Ramos (cell line): ENCODE results near the gene RPS25.
"Not testable (repeated sequence)": the region's sequence is repeated elsewhere in the genome, so short reads cannot be mapped to it uniquely, and the experiment has no call there.

Experiments
- in situ Hi-C: fragments of 300-500 bp; cut with MboI; formaldehyde crosslinking; loops from one replicate; pipeline ENCODE4 v1.14.3; 2022; ENCODE audit warnings: low sequenced_read_pairs; ENCODE audit not compliant: unreplicated experiment

Gene RPS25

DNA sequence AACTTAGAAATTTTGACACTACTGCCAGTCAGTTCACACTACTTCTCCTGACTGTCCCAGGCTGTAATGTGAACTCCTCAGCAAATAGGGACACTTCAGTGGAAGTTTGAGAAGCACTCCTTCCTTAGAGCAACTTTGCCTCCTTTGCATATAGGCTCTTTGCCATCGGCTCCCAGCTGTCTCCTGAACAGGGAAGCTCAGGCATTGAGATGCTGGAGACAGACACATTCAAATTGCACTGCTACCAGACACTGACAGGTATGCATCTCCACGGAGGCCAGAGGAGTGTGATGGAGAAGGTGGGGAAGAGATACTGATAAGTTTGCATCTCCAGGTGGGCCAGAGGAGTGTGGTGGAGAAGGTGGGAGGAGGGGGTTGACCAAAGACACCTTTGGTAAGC, 1.9 kb upstream of the RPS25 start:
- in situ Hi-C loops = no loop called here

DNA sequence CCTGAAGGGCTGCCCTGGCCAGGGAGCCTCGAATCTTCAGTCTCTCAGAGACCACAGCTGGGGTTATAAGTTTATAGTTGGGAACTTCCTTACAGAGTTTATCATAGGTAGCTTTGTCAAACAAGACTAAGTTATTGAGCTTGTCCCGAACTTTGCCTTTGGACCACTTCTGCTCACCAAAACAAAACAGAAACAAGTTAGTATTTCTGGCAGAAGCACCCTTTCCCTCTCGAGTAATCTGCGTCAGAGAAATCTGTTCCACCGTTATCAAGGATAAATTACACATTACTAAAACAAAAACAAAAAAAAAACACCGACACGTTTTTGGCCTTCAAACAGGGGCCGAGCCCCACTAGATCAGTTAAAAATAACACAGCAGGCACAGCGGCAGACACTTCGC, 766 bp downstream of the RPS25 start:
- in situ Hi-C loops = not testable (repeated sequence)

DNA sequence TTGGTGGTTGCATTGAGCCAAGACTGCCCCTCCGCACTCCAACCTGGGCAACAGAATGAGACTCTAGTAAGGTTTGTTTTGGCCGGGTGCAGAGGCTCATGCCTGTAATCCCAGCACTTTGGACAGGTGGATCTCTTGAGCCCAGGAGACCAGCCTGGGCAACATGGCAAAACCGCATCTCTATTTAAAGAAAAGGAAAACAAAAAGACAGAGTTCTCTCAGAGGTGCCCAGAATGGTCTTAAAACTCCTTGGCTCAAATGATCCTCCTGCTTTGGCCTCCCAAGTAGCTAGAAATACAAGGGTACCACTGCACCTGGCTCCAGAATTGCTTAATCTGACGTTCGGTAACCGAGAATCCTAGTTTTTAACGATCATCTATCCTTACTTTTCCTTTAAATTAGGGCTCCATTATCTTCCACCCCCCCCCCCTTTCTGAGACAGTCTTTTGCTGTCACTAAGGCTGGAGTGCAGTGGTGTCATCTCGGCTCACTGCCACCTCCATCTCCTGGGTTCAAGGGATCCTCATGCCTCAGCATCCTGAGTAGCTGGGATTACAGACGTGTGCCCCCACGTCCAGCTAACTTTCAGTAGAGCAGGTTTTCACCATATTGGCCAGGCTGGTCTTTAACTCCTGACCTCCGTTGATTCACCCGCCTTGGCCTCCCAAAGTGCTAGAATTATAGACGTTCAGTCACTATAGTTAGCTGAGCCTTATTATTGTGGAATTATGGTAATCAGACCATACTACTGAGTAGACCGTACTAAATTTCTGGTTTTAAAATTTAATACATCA, 1.7 kb downstream of the RPS25 start:
- in situ Hi-C loops = no loop called here

DNA sequence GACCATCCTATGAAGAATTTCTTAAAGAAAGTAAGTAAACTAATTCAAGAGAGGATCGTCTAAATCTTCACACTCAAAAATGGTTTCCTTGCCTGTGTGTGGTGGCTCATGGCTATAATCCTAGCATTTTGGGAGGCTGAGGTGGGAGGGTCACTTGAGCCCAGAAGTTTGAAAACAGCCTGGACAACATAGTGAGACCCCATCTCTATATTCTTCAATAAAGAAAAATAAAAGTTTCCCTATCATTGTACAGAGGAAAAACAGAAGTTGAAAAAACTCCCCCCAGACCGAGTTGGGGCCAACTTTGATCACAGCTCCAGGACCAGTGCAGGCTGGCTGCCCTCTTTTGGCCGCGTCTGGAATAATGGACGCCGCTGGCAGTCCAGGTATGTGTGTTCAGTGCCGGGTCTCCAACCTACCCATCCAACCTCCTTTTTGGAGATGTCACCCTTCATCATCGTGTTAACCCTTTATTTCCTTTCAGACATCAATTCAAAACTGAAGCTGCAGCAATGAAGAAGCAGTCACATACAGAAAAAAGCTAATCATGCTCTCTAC, 3.0 kb downstream of the RPS25 start:
- in situ Hi-C loops = no loop called here

DNA sequence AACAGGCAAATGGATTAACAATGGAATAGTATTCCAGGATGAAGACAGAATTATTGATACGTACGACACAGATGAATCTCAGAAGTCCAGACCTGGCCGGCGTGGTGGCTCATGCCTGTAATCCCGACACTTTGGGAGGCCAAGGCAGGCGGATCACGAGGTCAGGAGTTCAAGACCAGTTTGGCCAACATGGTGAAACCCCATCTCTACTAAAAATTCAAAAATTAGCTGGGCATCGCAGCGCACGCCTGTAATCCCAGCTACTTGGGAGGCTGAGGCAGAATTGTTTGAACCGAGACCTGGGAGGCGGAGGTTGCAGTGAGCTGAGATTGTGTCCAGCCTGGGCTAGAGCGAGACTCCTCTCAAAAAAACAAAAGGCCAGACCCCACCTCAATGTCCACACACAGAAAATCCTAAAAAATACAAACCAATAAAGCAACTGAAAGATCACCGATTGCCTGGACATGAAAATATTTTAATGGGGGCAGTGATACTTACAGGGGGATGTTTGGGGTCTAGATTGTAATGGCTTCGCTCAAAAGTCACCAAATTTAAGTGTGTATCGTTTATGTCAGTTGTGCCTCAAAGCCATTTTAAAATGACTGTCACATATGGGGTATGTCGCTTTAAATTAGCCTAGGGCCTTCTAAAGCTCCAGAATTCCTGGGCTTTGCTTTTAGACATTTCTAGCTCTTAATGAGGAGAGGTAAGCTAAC, 3.8 kb downstream of the RPS25 start:
- in situ Hi-C loops = no loop called here

DNA sequence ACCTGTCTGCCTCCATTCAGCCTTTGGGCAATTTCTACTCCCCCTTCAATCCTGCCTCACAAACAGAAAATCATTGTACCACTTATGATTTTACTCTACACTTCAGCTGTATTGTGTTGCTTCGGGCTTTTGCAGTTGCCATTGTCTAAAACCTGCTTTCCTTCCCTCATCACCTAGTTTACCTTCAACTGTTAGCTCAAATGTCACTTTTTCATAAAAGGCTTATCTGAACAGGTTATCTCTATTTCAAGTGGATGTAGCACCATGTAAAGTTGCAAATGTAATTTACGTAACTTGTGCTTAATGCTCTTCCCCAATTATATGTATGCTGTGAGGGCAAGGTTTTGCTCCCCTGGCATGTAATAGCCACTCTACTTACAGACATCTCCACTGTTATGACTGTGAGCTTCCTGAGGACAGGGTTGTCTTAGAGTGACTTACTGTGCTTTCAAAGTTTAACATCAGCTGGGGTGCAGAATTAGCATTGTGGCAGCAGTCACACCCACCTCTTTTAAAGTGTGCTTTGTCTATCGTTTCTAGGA, 5.4 kb downstream of the RPS25 start:
- in situ Hi-C loops = no loop called here

DNA sequence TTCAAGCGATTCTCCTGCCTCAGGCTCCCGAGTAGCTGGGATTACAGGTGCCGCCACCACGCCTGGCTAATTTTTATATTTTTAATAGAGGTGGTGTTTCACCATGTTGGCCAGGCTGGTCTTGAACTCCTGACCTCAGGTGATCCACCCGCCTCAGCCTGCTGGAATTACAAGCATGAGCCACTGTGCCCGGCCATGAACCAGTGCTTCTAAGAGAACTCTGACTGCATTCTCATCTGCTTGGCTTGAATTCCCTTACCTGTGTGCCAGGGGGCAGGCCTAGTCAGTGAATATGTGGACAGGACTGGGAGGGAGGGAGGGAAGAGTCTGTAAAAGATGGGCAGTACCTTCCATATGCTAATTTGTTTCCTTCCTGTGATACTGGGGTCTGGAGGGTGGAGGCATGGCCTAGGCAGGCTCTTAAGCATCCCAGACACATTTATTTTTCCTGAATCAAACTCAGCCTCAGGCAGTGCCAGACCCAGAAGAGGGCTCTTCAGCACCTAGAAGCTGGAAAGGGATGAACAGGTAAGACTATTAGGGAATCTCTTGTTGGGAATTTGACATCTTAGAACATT, 6.6 kb downstream of the RPS25 start:
- in situ Hi-C loops = no loop called here

DNA sequence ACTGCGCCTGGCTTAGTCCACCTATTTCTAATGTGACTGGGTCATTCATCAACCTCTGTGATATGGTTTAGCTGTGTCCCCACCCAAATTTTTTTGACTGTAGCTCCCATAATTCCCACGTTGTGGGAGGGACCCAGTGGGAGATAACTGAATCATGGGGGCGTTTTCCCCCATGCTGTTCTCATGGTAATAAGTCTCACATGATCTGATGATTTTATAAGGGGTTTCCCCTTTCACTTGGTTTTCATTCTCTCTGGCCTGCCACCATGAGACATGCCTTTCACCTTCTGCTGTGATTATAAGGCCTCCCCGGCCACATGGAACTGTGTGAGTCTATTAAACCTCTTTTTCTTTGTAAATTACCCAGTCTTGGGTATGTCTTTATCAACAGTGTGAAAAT, 11.5 kb downstream of the RPS25 start:
- in situ Hi-C loops = no loop called here

DNA sequence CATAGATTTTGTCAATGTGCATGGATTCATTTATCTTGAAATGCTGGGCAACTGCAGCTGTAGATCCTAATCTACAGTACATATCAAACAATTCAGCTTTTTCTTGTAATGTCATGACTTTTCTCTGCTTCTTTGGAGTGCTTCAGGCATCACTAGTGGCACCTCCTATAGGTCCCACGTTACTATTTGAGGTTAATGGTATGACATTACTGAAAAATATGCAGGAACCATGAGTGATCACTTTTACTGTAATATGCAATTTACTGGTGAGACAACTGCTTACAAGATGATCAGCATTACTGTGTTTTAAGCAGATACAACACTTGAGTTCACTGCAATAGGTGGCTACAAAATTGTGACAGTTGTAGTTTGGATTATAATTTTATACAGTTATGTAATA, 17.2 kb downstream of the RPS25 start:
- in situ Hi-C loops = no loop called here

DNA sequence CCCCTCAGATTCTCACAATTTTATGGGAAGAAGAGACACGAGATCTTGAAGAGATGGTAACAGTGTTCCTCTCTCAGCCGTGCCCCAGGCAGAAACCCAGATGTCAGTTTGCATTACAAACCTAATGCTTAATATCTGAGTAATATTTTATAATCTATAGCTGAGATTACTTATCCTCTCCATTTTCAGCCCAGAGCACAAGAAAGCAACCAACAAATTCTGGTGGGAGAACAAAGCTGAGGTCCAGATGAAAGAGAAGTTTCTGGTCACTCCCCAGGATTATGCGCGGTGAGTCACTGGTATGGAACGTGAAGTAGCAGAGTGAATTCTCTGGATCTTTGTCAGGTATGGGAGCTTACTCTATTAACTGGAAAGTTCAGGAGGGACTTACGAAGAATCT, 19.3 kb downstream of the RPS25 start:
- in situ Hi-C loops = no loop called here

DNA sequence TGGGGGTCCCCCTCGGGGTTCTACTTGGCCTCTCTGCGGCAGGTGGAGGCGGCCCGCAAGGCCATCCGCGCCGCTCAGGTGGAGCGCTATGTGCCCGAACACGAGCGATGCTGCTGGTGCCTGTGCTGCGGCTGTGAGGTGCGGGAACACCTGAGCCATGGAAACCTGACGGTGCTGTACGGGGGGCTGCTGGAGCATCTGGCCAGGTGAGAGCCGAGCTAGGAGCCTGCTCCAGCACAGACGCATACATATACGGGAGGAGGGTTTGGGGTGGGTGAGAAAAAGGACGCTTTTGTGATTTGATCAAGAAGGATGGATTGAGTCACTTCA, 19.8 kb downstream of the RPS25 start:
- in situ Hi-C loops = no loop called here

DNA sequence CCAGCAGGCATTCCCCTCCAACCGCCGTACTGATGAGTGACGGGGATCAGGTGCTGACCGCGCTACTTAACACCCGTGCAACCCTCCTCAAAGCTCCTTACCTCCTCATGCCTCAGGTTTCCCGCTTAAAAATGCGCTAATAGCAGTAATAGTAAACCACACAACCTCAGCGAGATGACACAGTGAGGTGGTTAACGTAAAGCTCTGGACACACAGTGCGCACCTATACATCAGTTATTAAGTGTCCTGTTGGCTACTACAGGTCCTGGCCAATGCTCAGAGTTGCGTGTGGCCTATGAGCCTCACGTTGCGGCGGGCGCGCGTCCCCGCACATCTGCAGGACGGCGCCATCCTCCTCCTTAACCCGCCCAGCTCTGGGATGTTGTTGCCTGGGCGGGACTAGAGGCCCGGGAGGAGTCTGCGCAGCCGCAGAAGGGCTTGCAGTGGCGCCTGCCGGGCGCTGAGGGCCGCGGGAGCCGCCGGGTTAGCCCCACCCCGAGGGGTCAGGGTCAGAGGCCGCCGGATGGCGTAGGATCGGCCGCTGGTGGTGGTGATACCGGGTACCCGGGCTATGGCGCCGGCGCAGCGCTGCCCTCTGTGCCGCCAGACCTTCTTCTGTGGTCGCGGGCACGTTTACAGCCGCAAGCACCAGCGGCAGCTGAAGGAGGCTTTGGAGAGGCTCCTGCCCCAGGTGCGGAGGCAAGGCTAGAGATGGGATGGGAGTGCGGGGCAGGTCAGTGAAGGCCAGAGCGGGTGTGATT, 20.3 kb downstream of the RPS25 start, which contains the start of gene CENATAC:
Gene CENATAC (plus strand): TSS at position 512 of the 761 bp plus-strand sequence. CDS start 60 bp downstream, at position 572.
- in situ Hi-C loops = no loop called here

DNA sequence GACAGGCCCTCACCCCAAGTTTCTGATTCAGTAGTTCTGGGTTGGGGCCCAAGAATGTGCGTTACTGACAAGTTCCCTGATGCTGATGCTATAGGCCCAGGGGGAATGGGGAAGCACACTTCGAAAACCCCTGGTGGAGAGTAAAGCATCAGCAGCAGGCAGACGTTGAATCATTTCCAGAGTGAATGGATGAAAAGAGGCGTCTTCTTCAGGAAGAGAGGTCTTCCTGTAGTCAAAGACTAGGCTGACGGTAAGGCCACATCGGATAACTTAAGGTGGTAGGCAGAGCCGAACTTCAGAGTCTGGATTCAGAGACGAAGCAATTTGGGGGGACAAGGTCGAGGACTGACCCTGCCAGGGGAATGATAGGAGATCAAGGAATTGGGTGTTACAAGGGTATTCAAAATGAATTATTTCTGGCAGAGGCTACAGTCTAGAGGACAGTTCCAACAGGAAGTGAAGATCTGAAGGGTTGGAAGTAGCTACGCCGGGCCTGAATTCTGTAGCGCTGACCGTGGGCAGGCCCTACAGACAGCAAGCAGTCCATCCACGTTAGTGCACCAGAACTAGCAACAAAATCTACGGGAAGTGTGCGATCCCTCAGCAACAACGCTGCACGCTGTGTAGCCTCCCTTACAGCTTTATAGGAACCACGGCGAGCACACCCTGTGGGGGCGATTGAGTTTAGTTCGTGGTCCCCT, 21.1 kb downstream of the RPS25 start:
- in situ Hi-C loops = no loop called here

DNA sequence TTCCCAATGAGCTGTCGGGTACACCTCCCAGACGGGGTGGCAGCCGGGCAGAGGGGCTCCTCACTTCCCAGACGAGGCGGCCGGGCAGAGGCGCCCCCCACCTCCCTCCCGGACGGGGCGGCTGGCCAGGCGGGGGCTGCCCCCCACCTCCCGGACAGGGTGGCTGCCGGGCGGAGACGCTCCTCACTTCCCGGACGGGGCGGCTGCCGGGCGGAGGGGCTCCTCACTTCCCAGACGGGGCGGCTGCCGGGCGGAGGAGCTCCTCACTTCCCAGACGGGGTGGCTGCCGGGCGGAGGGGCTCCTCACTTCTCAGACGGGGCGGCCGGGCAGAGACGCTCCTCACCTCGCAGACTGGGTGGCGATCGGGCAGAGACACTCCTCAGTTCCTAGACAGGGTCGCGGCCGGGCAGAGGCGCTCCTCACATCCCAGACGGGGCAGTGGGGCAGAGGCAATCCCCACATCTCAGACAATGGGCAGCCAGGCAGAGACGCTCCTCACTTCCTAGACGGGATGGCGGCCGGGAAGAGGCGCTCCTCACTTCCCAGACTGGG, 26.6 kb downstream of the RPS25 start:
- in situ Hi-C loops = not testable (repeated sequence)

DNA sequence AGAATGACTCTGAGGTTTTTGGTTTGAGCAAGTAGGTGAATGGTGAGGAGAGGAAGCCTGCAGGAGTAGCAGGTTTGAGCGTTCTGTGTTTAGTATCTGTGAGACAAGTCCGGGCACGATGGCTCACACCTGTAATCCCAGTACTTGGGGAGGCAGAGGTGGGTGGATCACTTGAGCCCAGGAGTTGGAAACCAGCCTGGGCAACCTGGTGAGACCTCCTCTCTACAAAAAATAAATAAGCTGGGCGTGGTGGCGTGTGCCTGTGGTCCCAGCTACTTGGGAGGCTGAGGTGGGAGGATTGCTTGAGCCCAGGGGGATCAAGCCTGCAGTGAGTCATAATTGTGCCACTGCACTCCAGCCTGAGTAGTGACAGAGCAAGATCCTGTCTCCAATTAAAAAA, 29.9 kb downstream of the RPS25 start:
- in situ Hi-C loops = no loop called here

DNA sequence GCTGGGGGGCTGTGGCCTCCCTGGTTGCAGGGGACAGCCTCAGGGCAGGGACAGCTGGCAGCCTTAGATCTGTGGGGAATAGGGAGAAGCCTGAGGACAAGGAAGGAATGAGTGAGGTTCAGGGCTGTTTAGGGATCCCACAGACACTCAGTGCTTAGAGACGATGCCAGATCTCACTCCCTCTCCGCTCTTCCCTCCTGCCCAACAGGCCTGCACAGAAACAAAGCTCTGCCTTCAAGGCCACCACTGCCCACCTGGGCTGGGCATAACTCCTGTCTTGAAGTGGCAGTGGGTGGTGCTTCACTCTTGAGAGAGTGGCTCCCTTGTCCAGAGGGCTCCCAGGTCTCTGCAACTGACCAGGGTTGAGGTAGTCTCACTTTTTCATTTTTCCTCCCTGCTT, 33.3 kb downstream of the RPS25 start:
- in situ Hi-C loops = no loop called here

DNA sequence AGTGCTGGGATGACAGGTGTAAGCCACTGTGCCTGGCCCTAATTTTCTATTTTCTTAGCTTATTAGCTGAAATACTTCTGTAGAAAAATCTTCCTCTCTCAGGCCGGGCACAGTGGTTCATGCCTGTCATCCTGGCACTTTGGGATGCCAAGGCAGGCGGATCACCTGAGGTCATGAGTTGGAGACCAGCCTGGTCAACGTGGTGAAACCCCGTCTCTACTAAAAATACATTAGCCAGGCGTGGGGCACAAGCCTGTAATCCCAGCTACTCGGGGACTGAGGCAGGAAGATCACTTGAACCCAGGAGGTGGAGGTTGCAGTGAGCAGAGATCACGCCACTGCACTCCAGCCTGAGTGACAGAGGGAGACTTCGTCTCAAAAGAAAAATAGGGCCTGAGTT, 33.8 kb downstream of the RPS25 start:
- in situ Hi-C loops = not testable (repeated sequence)

DNA sequence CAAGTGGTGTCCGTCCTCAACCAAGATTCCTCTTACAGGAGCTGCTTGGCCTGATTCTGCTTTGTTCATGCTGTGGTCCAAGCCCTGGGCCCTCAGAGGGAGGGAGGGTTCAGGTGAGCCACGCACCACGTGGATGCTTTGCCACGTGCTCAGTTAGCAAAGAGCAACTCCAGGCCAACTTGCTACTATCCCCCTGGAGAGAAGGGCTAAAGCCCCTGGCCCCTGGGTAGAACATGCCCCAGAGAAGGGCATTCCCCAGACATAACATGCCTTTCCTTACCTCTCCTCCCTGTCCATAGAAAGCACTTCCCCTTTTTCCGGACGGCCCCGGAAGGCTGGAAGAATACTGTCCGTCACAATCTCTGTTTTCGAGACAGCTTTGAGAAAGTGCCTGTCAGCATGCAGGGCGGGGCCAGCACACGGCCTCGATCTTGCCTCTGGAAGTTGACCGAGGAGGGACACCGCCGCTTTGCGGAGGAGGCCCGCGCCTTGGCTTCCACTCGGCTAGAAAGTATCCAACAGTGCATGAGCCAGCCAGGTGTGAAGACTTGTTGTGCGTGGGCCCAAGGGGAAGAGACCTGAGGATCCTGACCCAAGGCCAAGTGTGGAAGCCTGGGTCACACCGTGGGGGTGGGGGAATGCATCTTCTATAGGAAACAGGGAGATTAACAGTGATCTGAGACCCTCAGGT, 37.8 kb downstream of the RPS25 start:
- in situ Hi-C loops = no loop called here

DNA sequence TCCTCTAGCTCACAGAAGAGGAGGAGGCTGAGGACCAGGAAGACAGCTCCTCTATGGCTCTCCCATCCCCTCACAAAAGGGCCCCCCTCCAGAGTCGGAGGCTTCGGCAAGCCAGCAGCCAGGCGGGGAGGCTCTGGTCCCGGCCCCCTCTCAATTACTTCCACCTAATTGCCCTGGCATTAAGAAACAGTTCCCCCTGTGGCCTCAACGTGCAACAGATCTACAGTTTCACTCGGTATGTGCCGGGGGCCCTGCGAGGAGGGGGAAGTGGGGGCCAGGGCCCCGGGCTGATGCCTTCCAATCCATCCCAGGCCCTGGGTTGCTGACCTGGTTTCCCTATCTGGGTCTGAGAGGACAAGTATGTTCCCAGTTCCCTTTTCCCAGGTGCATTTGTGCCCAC, 38.7 kb downstream of the RPS25 start:
- in situ Hi-C loops = no loop called here
